ENCODE results near the gene RCC2. TPM values are rescaled to one million over a fixed set of nuclear protein-coding genes. Genes with fewer than 3 reads are reported as not detected.

The RCC2 gene
- total and polyA plus RNA-seq, 2 donors (not counting 1 experiment from before 2014, with no cell fraction given): 21.5 to 23.6 TPM

DNA sequence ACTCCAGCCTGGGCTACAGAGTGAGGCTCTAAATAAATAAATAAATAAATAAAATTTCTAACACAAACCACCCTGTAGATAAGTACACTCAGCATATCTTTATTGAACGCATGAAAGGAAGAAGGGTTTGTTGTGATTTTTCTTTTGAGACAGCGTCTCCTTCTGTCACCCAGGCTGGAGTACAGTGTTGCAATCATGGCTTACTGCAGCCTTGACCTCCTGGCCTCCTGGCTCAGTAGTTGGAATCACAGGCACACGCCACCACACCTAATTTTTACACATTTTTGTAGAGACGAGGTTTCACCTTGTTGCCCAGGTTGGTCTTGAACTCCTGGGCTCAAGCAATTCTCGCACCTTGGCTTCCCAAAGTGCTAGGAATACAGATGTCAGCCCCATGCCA, 23.2 kb upstream of the RCC2 start:
- no peaks in the 10 kb centered on the region for H3K9me3 ChIP-seq (ENCODE audit: control insufficient read depth, insufficient read depth, low read depth, low read length)
- no peaks in the 10 kb centered on the region for H4K20me1 ChIP-seq (ENCODE audit: control insufficient read depth, extremely low read depth, insufficient read depth, low read length)
- no peaks in the 10 kb centered on the region for H3K27me3 ChIP-seq (ENCODE audit: control insufficient read depth, insufficient read depth, low read length)
- no peak overlapping the region for H3K4me2 ChIP-seq (ENCODE audit: extremely low read depth, insufficient read depth, low read length)
- no peak for DNase-seq (ENCODE audit: low read depth in 2 of 2)
- H3K4me1 ChIP-seq (ENCODE audit: control insufficient read depth, extremely low read depth, insufficient read depth, low read length): no peaks in the 10 kb centered on the region
- no peak overlapping the region for H3K27ac ChIP-seq (ENCODE audit: insufficient read depth, low read length)
- no peak overlapping the region for H3K4me3 ChIP-seq (replicated peaks in 1 of 4; ENCODE audit: control extremely low read depth in 1 of 4, insufficient read depth in 1 of 4, low read depth in 3 of 4, low read length in 4 of 4)
- no peaks in the 10 kb centered on the region for H3K79me2 ChIP-seq (ENCODE audit: control insufficient read depth, insufficient read depth, low read length)
- no peak overlapping the region for H2AFZ ChIP-seq (ENCODE audit: low read length)
- H3K9ac ChIP-seq (ENCODE audit: insufficient read depth, low read length): no peak overlapping the region
- no peak for TF ChIP-seq EZH2 (IDR thresholded peaks at IDR 0.05; ENCODE audit: low read length, missing control alignments)
- TF ChIP-seq, protein P1, sequence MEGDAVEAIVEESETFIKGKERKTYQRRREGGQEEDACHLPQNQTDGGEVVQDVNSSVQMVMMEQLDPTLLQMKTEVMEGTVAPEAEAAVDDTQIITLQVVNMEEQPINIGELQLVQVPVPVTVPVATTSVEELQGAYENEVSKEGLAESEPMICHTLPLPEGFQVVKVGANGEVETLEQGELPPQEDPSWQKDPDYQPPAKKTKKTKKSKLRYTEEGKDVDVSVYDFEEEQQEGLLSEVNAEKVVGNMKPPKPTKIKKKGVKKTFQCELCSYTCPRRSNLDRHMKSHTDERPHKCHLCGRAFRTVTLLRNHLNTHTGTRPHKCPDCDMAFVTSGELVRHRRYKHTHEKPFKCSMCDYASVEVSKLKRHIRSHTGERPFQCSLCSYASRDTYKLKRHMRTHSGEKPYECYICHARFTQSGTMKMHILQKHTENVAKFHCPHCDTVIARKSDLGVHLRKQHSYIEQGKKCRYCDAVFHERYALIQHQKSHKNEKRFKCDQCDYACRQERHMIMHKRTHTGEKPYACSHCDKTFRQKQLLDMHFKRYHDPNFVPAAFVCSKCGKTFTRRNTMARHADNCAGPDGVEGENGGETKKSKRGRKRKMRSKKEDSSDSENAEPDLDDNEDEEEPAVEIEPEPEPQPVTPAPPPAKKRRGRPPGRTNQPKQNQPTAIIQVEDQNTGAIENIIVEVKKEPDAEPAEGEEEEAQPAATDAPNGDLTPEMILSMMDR (conservative IDR thresholded peaks at IDR 0.05 in 1 of 2, IDR thresholded peaks at IDR 0.05 in 1 of 2; ENCODE audit: low read depth in 1 of 2, low read length in 2 of 2): no peak
- H3K36me3 ChIP-seq (ENCODE audit: control insufficient read depth, insufficient read depth, low read length): no peaks in the 10 kb centered on the region

DNA sequence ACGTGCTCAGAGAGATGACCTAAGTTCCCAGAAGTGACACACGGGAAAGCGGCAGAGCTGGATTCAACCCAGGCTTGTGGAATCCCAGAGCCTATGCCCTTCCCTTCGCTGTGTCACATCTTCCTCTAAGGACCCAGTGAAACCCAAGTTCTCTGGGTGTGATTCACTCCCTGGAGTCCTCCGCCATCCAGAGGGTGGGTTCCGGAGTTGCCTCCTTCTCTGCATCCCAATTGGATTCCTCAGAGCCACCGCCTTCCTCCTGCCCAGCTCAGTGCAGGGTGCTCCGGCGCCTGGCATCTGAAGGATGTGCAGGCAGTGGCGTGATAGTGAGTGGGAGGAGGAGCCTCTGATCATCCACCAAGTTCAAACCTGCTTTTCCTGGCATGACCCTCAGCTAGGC, 20.7 kb upstream of the RCC2 start:
- Histone ChIP-seq H3K36me3 (ENCODE audit: control insufficient read depth, insufficient read depth, low read length) (no peaks in the 10 kb centered on the region), H3K27me3 (ENCODE audit: control insufficient read depth, insufficient read depth, low read length) (no peaks in the 10 kb centered on the region), H3K79me2 (ENCODE audit: control insufficient read depth, insufficient read depth, low read length) (no peaks in the 10 kb centered on the region), H3K4me2 (ENCODE audit: extremely low read depth, insufficient read depth, low read length) (no peak overlapping the region), H3K4me3 (replicated peaks in 1 of 4; ENCODE audit: control extremely low read depth in 1 of 4, insufficient read depth in 1 of 4, low read depth in 3 of 4, low read length in 4 of 4) (no peak overlapping the region), H3K9ac (ENCODE audit: insufficient read depth, low read length) (no peak overlapping the region), H4K20me1 (ENCODE audit: control insufficient read depth, extremely low read depth, insufficient read depth, low read length) (no peaks in the 10 kb centered on the region), H2AFZ (ENCODE audit: low read length) (no peak overlapping the region), H3K9me3 (ENCODE audit: control insufficient read depth, insufficient read depth, low read depth, low read length) (no peaks in the 10 kb centered on the region), H3K4me1 (ENCODE audit: control insufficient read depth, extremely low read depth, insufficient read depth, low read length) (no peaks in the 10 kb centered on the region), H3K27ac (ENCODE audit: insufficient read depth, low read length) (no peak overlapping the region)
- TF ChIP-seq EZH2 (IDR thresholded peaks at IDR 0.05; ENCODE audit: low read length, missing control alignments): no peak
- TF ChIP-seq, protein P1 (conservative IDR thresholded peaks at IDR 0.05 in 1 of 2, IDR thresholded peaks at IDR 0.05 in 1 of 2; ENCODE audit: low read depth in 1 of 2, low read length in 2 of 2): no peak
- DNase-seq (ENCODE audit: low read depth in 2 of 2): no peak

DNA sequence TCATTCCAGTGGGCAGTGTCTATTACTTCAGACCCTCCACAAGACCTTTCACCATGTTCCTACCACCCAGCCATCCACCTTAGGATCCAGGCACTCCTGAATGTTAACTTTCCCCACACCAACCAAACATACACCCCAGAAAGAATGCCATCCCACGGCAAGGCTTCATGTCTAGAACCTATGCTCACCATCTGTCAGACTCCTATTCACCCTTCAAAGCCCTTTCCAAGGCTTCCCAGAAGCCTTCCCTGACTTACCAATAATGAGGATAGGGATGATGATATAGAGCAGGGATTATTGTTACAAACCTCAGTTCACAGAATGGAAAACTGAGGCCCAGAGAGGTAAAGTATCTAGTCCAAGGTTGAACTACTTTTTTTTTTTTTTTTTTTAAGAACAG, 19.3 kb upstream of the RCC2 start:
- DNase-seq (ENCODE audit: low read depth in 2 of 2): no peak
- Histone ChIP-seq H3K36me3 (ENCODE audit: control insufficient read depth, insufficient read depth, low read length) (no peaks in the 10 kb centered on the region), H3K9ac (ENCODE audit: insufficient read depth, low read length) (no peak overlapping the region), H3K27me3 (ENCODE audit: control insufficient read depth, insufficient read depth, low read length) (no peaks in the 10 kb centered on the region), H2AFZ (ENCODE audit: low read length) (no peak overlapping the region), H3K4me2 (ENCODE audit: extremely low read depth, insufficient read depth, low read length) (no peak overlapping the region), H3K4me1 (ENCODE audit: control insufficient read depth, extremely low read depth, insufficient read depth, low read length) (no peaks in the 10 kb centered on the region), H3K79me2 (ENCODE audit: control insufficient read depth, insufficient read depth, low read length) (no peaks in the 10 kb centered on the region), H3K9me3 (ENCODE audit: control insufficient read depth, insufficient read depth, low read depth, low read length) (no peaks in the 10 kb centered on the region), H3K4me3 (replicated peaks in 1 of 4; ENCODE audit: control extremely low read depth in 1 of 4, insufficient read depth in 1 of 4, low read depth in 3 of 4, low read length in 4 of 4) (no peak overlapping the region), H4K20me1 (ENCODE audit: control insufficient read depth, extremely low read depth, insufficient read depth, low read length) (no peaks in the 10 kb centered on the region), H3K27ac (ENCODE audit: insufficient read depth, low read length) (no peak overlapping the region)
- TF ChIP-seq, protein P1 (conservative IDR thresholded peaks at IDR 0.05 in 1 of 2, IDR thresholded peaks at IDR 0.05 in 1 of 2; ENCODE audit: low read depth in 1 of 2, low read length in 2 of 2): no peak
- no peak for TF ChIP-seq EZH2 (IDR thresholded peaks at IDR 0.05; ENCODE audit: low read length, missing control alignments)
